Ramos (cell line): ENCODE measurements around the gene SH3D19.
"Not testable (repeated sequence)": the region's sequence is repeated elsewhere in the genome, so short reads cannot be mapped to it uniquely, and the experiment has no call there.

Source experiments
- in situ Hi-C: fragments of 300-500 bp; cut with MboI; formaldehyde crosslinking; loops from one replicate; pipeline ENCODE4 v1.14.3; 2022; ENCODE audit warnings: low sequenced_read_pairs; ENCODE audit not compliant: unreplicated experiment

SH3D19 gene

DNA sequence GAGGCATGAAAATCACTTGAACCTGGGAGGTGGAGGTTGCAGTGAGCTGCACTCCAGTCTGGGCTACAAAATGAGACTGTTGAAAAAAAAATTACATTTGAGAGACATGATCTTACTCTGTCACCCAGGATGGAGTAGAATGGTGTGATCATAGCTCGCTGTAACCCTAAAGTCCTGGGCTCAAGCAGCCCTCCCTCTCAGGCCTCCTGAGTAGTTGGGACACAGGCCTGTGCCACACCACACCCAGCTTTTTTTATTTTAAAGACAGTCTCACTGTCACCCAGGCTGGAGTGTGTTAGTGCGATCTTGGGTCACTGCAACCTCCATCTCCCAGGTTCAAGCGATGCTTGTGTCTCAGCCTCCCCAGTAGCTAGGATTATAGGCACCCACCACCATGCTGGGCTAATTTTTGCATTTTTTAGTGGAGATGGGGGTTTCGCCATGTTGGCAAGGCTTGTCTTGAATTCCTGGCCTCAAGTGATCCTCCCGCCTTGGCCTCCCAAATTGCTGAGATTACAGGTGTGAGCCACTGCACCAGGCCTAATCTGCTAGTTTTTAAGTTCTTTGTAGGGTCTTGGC, 219.9 kb downstream of the SH3D19 start:
- in situ Hi-C loops = no loop called here

DNA sequence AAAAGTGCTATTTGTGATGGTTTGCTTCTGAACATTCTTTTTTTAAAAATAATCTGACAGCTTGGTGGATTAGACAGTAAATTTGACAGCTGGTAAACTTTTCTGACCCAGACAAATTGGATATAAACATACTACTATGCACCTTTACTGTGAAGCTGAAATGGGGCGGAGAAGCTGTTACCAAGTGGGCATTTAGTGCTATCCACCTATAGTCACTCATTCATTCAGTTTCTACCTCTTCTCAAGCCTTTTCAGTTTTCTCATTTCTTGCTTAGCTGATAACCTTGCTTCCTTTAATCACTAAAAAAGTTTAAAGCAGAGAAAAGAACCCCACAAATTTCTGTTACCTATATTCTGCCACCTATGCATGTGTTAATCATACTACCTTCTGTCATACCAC, 220.8 kb downstream of the SH3D19 start:
- in situ Hi-C loops = no loop called here

DNA sequence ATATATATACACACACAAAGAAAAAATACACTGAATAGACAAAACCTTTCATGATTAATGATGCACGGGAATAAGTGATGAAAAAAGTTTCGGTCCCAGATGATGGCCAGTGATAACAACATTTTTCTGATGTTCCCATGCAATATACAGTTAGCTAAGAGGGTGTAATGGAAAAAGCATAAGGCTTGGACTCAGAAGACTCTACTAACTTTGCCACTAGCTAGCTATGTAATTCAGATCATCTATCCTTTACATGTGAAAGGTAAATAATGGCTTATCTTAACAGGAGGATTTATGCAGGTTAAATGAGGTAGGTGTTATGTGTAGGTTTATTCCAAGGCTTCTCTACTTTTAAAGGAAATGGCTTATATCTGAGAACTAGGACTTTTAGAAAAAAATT, 221.6 kb downstream of the SH3D19 start:
- in situ Hi-C loops = no loop called here

DNA sequence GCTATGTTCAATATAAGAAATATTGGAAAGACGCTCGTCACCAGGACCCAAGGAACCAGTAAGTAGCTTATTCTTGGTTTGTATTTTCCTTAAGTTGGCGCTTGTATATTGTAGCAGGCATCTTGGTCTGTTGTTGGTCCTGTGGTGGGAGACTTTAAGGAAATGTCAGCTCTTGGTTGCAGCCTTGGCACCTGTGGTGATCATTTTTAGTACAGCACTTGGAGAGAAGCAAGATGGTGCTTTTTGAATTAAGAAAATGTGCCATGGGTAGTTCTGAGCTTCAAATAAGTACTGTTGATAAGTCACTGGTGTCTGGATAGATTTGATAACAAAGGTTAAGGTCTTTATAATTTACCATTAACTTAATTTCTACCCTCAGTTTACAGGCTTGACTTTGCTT, 224.9 kb downstream of the SH3D19 start:
- in situ Hi-C loops = no loop called here

DNA sequence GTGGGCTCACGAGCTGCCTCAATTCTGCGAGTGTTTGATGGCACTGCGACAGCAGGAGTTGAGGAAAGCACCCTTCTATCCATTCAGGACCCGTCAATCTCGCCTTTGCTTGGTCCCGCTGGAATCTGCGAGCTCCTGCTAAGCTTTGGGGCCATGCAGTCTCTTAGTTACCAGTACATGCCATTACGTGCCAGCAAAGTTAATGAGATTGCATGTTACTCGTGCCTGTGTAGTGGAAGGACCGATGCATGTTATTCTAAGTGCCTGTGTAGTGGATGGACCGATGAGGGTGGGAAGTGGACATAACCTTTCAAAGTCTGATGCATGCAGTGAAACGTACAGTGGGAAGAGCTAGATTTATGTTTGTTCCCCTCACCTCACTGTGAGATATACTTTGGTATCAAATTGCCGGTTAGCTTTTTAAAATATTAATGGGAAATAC, 225.4 kb downstream of the SH3D19 start:
- in situ Hi-C loops = no loop called here

DNA sequence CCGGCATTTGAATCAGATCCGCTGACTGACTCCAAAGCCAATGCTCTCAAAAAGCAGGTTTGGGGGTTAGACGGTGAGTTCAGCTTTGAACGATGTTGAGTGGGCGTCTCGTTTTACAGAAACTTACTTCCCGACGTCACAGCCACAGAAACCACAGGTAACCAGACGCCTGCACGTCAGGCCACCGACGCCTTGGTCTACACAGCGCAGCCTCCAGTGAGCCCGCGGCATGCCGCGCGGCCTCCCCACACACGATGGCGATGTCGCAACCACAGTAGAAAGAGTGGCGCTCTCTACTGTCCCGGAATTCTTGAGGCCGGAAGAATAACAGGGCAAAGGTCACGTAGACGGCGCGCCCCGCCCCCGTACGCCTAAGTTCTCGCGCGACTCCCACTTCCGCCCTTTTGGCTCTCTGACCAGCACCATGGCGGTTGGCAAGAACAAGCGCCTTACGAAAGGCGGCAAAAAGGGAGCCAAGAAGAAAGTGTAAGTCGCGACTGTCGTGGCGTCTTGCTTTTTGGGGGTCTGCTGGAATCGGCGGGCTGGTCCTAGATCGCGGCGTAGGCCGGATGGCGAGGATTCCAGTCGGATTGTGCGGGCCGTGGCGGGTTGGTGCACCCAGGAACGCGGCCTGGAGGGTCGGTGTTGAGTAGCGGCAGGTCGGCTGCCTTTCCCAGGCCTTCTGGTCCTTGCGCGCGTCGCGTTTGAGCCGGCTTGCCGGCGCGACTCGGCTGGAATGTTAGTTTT, 226.0 kb downstream of the SH3D19 start, which contains the start of gene RPS3A:
Gene RPS3A, plus strand, starts transcription at position 400 of the 747 bp plus-strand sequence. Its CDS starts 25 bp downstream, at position 425.
- in situ Hi-C loops = no loop called here

DNA sequence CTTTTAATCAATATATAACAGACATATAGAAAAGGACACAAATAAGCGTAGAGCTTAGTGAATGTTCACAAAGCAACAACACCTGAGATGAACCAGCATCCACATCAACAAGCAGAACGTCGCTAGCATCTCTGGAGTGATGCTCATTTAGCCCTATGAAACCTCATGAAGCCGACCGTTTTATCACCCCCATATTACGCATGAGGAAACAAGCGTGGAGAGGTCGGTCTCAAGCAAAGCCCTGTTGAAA, 226.5 kb downstream of the SH3D19 start:
- in situ Hi-C loops = no loop called here

DNA sequence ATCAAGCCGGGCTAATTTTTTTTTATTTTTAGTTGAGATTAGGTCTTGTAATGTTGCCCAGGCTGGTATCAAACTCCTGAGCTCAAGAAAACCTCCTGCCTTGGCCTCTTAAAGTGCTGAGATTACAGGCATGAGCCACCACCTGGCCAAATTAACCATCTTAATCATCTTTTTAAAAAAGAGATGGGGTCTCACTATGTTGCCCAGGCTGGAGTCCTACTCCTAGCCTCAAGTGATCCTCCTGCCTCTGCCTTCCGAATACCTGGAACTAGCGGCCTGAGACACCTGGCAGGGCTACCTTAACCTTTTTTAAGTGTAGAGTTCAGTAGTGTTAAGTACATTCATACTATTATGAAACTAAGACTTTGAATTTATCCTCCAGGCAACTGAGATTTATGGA, 227.6 kb downstream of the SH3D19 start:
- in situ Hi-C loops = no loop called here

DNA sequence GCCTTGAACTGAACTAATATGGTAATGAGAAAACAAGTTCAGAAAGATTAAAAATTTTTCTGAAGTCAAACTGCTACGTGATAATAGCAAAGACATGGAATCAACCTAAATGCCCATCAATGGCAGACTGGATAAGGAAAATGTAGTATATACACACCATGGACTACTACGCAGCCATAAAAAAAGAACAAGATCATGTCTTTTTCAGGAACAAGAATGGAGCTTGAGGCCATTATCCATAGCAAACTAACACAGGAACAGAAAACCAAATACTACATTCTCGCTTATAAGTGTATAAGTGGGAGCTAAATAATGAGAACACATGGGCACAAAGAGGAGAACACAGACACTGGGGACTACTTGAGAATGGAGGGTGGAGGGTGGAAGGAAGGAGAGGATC, 230.3 kb downstream of the SH3D19 start:
- in situ Hi-C loops = no loop called here

DNA sequence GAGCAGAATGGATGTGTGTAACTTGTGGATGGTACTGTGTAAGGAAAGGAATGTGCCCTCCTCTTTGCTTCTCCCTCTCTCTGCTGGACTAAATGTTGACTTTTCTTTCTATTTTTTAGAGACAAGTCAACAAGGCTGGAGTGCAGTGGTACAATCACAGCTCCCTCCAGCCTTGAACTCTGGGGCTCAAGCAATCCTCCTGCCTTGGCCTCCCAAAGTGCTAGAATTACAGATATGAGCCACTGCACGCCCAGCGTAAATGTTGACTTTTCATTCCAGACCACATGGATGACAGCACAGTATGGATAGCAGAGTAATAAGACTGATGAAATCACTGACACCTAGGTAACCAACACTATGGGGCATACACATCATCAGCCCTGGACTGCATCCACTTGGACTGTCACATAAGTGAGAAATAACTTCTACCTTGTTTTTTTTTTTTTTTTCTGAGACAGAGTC, 231.1 kb downstream of the SH3D19 start:
- in situ Hi-C loops = no loop called here

DNA sequence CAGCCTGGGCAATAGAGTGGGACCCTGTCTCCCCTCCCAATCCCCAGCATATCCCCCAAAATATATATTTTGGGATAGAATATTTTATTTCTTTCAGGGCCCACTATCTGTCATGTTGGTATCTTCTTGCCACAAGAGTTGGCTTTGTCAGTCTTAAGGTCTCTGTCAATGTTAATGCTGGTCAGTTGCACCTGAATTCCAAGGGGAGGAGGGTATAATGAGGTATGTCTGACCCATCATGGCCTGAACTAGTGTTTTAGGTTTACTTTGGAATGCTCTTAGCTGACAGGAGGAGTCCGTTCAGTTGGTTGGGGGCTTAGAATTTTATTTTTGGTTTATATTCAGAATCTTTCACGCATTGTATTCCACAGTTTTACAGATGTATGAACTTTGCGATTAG, 232.2 kb downstream of the SH3D19 start:
- in situ Hi-C loops = no loop called here

DNA sequence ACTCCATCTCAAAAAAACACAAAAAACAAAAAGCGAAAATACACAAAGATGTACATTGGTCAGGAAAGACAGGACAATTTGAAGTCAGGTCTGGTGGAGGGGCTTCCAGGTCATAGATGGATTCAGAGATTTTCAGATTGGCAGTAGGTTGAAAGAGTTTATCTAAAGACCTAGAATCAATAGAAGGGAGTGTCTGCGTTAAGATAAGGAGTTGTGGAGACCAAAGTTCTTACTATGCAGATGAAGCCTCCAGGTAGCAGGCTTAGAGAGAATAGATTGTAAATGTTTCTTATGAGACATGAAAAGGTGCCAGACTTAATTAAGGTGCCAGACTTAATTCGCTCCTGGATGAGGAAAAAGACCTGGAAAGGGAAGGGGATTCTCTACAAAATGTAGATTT, 232.9 kb downstream of the SH3D19 start:
- in situ Hi-C loops = no loop called here

DNA sequence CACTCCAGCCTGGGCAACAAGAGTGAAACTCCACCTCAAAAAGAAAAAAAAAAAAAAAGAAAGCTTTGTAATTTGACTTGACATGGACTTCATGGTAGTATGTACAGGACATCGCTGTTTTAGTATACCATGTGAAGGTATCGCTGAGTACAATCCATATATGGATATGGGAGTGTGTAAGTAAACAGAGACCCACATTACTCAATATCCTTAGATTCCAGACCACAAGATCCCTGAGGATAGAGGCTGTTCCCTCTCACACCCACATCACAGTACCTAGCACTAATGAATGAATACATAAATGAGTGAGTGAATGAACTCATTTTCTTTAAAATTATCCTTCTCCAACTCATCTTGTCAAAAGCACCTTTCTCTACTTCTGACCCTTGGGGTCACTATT, 234.4 kb downstream of the SH3D19 start:
- in situ Hi-C loops = no loop called here

DNA sequence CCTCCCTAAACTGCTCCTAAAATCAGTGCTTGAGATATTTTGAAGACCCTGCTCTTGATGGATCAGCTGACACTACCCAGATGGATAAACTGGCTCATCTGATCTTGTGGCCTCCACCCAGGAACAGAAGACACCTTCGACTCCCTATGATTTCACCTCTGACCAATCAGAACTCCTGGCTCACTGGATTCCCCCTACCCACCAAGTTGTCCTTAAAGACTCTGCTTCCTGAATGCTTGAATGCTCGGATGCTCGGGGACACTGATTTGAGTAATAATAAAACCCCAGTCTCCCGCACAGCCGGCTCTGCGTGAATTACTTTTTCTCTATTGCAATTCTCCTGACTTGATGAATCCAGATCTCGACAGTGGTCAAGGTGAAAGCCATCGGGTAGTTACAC, 237.9 kb downstream of the SH3D19 start:
- in situ Hi-C loops = no loop called here

DNA sequence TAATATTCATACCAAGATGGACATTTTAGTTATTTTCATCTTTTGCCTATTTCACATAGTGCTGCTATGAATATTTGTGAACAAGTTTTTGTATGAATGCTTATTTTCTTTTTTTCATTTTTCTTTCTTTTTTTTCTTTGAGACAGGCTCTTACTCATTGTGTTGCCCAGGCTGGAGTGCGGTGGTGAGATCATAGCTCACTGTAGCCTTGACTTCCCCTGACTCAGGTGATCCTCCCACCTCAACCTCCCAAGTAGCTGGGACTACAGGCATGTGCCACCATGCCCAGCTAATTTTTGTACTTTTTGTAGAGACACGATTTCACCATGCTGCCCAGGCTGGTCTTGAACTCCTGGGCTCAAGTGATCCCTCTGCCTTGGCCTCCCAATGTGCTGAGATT, 247.4 kb downstream of the SH3D19 start:
- in situ Hi-C loops = not testable (repeated sequence)

DNA sequence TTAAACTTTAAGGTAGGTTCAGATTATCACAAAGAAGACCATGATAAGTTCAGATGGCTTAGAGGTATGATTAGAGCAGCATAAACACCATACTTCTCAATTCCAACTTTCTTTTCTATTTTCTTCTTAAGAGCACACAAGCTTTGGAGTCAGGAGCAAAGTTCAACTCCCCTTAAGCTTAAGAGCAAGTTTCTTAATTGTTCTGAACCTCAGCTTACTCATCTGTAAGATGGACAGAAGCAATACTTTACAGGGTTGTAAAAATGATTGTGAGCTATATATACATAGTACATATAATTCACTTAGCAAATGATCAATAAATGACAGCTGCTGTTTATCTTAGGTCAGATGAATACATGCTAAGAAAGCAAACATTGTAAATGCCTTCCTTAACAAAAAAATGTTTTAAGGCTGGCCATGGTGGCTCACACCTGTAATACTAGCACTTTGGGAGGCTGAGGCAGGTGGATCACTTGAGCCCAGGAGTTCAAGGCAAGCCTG, 250.9 kb downstream of the SH3D19 start:
- in situ Hi-C loops = no loop called here
